HCT116 (cell line): ENCODE results near the gene CCDC73.

Source experiments
- POLR2A ChIP-seq: IDR thresholded peaks from 2 replicates; pipeline ENCODE4 v1.7.0; 2011; ENCODE audit warnings: borderline replicate concordance; ENCODE audit not compliant: insufficient read depth, insufficient read length; ENCODE audit errors: extremely low read depth
- SIN3A ChIP-seq: IDR thresholded peaks from 2 replicates; pipeline ENCODE4 v1.6.1; 2012; ENCODE audit warnings: low read depth
- ZFX ChIP-seq: fragments of 450-650 bp; IDR thresholded peaks from 2 replicates; pipeline ENCODE4 v1.6.1; 2017
- ZNF274 ChIP-seq: fragments of 200-500 bp; sonication (Bioruptor generic); IDR thresholded peaks from 2 replicates; pipeline ENCODE4 v1.6.1; 2014; ENCODE audit warnings: mild to moderate bottlenecking, low read depth, low read length, inconsistent platforms
- TF ChIP-seq, protein P1 (sequence below), 3 experiments: fragments of 200-600 bp in 1 of 3; sonication (generic) in 1 of 3; IDR thresholded peaks in 2 of 3; conservative IDR thresholded peaks in 1 of 3; 2 replicates each; pipeline ENCODE4 v1.5.1; 2012 to 2017; ENCODE audit warnings: low read depth in 2 of 3, low read length in 2 of 3, antibody characterized with exemption in 1 of 3, borderline replicate concordance in 1 of 3, control low read depth in 1 of 3, mild to moderate bottlenecking in 1 of 3, mixed read lengths in 1 of 3, mixed run types in 1 of 3, moderate library complexity in 1 of 3; ENCODE audit not compliant: insufficient read depth in 1 of 3

DNA sequence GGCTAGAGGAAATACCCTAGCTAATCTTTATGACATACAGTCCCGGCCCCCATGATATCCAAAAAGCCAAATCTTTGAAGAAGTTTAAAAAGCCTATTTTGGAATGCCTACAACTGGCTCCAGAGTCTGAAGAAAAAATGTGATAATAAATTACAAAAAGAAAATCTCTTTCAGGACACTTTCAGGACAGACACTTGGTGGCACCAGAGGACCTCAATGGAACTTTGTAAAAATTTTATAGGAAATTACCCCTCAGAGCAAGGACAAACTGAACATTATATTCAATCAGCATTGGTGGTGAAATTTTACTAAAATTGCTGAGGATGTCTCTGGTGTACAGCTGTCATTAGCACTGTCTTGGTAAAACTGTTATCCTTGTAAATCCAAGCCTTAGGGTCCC lies 81.0 kb downstream of the CCDC73 start:
- TF ChIP-seq ZNF274 (no peak), SIN3A (no peak), POLR2A (no peak), ZFX (no peak)
- TF ChIP-seq, protein P1, sequence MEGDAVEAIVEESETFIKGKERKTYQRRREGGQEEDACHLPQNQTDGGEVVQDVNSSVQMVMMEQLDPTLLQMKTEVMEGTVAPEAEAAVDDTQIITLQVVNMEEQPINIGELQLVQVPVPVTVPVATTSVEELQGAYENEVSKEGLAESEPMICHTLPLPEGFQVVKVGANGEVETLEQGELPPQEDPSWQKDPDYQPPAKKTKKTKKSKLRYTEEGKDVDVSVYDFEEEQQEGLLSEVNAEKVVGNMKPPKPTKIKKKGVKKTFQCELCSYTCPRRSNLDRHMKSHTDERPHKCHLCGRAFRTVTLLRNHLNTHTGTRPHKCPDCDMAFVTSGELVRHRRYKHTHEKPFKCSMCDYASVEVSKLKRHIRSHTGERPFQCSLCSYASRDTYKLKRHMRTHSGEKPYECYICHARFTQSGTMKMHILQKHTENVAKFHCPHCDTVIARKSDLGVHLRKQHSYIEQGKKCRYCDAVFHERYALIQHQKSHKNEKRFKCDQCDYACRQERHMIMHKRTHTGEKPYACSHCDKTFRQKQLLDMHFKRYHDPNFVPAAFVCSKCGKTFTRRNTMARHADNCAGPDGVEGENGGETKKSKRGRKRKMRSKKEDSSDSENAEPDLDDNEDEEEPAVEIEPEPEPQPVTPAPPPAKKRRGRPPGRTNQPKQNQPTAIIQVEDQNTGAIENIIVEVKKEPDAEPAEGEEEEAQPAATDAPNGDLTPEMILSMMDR (IDR thresholded peaks at IDR 0.05 in 2 of 3, conservative IDR thresholded peaks at IDR 0.05 in 1 of 3; ENCODE audit: borderline replicate concordance in 1 of 3, insufficient read depth in 1 of 3, low read depth in 2 of 3, low read length in 2 of 3) = peak; percentile 55 to 69 (median 68)
